Aorta (tissue), 5 donors: ENCODE measurements around the gene KIAA2012. TPM values are rescaled to one million over a fixed set of nuclear protein-coding genes. Genes with fewer than 3 reads are reported as not detected.

ENCODE experiments used
- ATAC-seq: fragments of 200-7000 bp; cut with Tn5 transposase; one replicate; pipeline ENCODE4 v1.9.1; 2022; ENCODE audit warnings: moderate library complexity; ENCODE audit not compliant: low FRiP score
- DNase-seq, 2 donors: peaks; one replicate each; pipeline ENCODE4 v3.0.0-alpha.2; 2020
- H3K27ac ChIP-seq, 2 donors: one replicate each; pipeline ENCODE4 v1.5.1; 2013; ENCODE audit warnings: low read length in 2 of 2, mild to moderate bottlenecking in 2 of 2, moderate library complexity in 2 of 2, control low read depth in 1 of 2, inconsistent platforms in 1 of 2, low read depth in 1 of 2
- H3K27me3 ChIP-seq, 2 donors: one replicate each; pipeline ENCODE4 v1.6.1; 2013; ENCODE audit warnings: control low read depth in 1 of 2, low read length in 1 of 2, mild to moderate bottlenecking in 1 of 2, moderate library complexity in 1 of 2; ENCODE audit not compliant: insufficient read depth in 2 of 2, control insufficient read depth in 1 of 2
- H3K36me3 ChIP-seq, 2 donors: one replicate each; pipeline ENCODE4 v1.6.1; 2013; ENCODE audit warnings: control low read depth in 1 of 2, low read length in 1 of 2, mild to moderate bottlenecking in 1 of 2; ENCODE audit not compliant: insufficient read depth in 2 of 2, control insufficient read depth in 1 of 2
- H3K4me1 ChIP-seq, 2 donors: one replicate each; pipeline ENCODE4 v1.6.1; 2013; ENCODE audit warnings: low read length in 2 of 2, control low read depth in 1 of 2, mild to moderate bottlenecking in 1 of 2, moderate library complexity in 1 of 2; ENCODE audit not compliant: insufficient read depth in 2 of 2, control insufficient read depth in 1 of 2
- H3K4me3 ChIP-seq, 2 donors: one replicate each; pipeline ENCODE4 v1.5.1; 2013; ENCODE audit warnings: low read length in 2 of 2, control low read depth in 1 of 2, mild to moderate bottlenecking in 1 of 2
- H3K9me3 ChIP-seq: one replicate; pipeline ENCODE4 v1.6.1; 2013; ENCODE audit warnings: mild to moderate bottlenecking, low read length; ENCODE audit not compliant: control insufficient read depth
- WGBS, 2 donors: extraction: QIAGEN DNeasy Blood & Tissue Kit; methylation state at CpG; one replicate each; pipeline ENCODE4 v1.1.7; 2013; 5-methylcytosine and 5-hydroxymethylcytosine counted together
- intact Hi-C, 2 donors: fragments of 100-400 bp; cut with DNase I; formaldehyde crosslinking; loops; one replicate each; pipeline versions ENCODE4 v1.14.2 to v1.15.0; 2022
- polyA plus RNA-seq, 2 donors: library from polyadenylated mRNA; stranded (reverse); fragments of 200-250 nt; gene quantifications; one replicate each; pipeline ENCODE4 v1.2.3, GENCODE V29; 2013
- total RNA-seq, 2 donors: library from RNA; stranded (reverse); fragmentation: NEBNext Ultra II Directional; extraction: Animal tissue kit (Norgen Biotek cat#: 25700); gene quantifications; one replicate each; pipeline ENCODE4 v1.2.1, GENCODE V29; 2021
- donor health status: healthy with polysubstance abuse.
- donor health status: Bipolar disorder and iron deficiency.
- donor health status: DM: no; HTN: no; CAD: no.
- donor health status: DM: no; HTN: no; CAD: no.
- donor health status: DM: yes; HTN: yes; CAD: no.

Gene KIAA2012
- total and polyA plus RNA-seq, 4 donors: not detected

- no peaks in the 10 kb centered on the region for H3K36me3 ChIP-seq
- H3K4me1 ChIP-seq: no peaks in the 10 kb centered on the region
- intact Hi-C loops: loop anchor here (5.0 kb wide), 2 partner anchors 144 to 171 kb away; no protein-coding TSS in a partner anchor
- peak within 1 kb of the TSS; percentile 53 to 76 for H3K4me3 ChIP-seq
- peak; percentile 95 for ATAC-seq
- peak; percentile 96 to 98 for DNase-seq
- no peaks in the 10 kb centered on the region for H3K27me3 ChIP-seq
- peak within 1 kb of the TSS; percentile 91 to 96 for H3K27ac ChIP-seq
- WGBS, 2 donors: 1% methylated on average over 75 to 109 of the region's 109 CpGs
- H3K9me3 ChIP-seq: no peaks in the 10 kb centered on the region
These were observed 39.5 kb upstream of the KIAA2012 start, which contains the start of gene FZD7 for GRCh38 chr2:202033317-202034248. Gene FZD7 (plus strand): TSS chr2:202033855. CDS start chr2:202034648, 793 bp downstream.

- peak overlapping the region; percentile 53 to 76 for H3K4me3 ChIP-seq
- ATAC-seq: no peak
- H3K27ac ChIP-seq: peak overlapping the region; percentile 46 to 96
- H3K27me3 ChIP-seq: no peaks in the 10 kb centered on the region
- WGBS, 2 donors: 0 to 1% methylated on average over 81 to 105 of the region's 105 CpGs
- DNase-seq: peak; percentile 46 to 82
- H3K4me1 ChIP-seq: no peaks in the 10 kb centered on the region
- no peaks in the 10 kb centered on the region for H3K36me3 ChIP-seq
- intact Hi-C loops: loop anchor here (5.0 kb wide), 3 partner anchors 143 to 237 kb away; no protein-coding TSS in a partner anchor
- no peaks in the 10 kb centered on the region for H3K9me3 ChIP-seq
These were observed 38.6 kb upstream of the KIAA2012 start for GRCh38 chr2:202034249-202035088.

DNA sequence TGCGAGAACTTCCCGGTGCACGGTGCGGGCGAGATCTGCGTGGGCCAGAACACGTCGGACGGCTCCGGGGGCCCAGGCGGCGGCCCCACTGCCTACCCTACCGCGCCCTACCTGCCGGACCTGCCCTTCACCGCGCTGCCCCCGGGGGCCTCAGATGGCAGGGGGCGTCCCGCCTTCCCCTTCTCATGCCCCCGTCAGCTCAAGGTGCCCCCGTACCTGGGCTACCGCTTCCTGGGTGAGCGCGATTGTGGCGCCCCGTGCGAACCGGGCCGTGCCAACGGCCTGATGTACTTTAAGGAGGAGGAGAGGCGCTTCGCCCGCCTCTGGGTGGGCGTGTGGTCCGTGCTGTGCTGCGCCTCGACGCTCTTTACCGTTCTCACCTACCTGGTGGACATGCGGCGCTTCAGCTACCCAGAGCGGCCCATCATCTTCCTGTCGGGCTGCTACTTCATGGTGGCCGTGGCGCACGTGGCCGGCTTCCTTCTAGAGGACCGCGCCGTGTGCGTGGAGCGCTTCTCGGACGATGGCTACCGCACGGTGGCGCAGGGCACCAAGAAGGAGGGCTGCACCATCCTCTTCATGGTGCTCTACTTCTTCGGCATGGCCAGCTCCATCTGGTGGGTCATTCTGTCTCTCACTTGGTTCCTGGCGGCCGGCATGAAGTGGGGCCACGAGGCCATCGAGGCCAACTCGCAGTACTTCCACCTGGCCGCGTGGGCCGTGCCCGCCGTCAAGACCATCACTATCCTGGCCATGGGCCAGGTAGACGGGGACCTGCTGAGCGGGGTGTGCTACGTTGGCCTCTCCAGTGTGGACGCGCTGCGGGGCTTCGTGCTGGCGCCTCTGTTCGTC lies 37.7 kb upstream of the KIAA2012 start:
- intact Hi-C loops: loop anchor here (5.0 kb wide), 1 partner anchor 238 kb away; no protein-coding TSS in a partner anchor
- Histone ChIP-seq H3K27me3 (no peaks in the 10 kb centered on the region), H3K36me3 (no peaks in the 10 kb centered on the region), H3K4me1 (no peaks in the 10 kb centered on the region), H3K9me3 (no peaks in the 10 kb centered on the region), H3K4me3 (peak overlapping the region; percentile 53 to 76), H3K27ac (no peak overlapping the region)
- WGBS, 2 donors: 18 to 19% methylated on average over 72 to 78 of the region's 78 CpGs
- ATAC-seq: peak; percentile 52
- peak; percentile 73 to 91 for DNase-seq

DNA sequence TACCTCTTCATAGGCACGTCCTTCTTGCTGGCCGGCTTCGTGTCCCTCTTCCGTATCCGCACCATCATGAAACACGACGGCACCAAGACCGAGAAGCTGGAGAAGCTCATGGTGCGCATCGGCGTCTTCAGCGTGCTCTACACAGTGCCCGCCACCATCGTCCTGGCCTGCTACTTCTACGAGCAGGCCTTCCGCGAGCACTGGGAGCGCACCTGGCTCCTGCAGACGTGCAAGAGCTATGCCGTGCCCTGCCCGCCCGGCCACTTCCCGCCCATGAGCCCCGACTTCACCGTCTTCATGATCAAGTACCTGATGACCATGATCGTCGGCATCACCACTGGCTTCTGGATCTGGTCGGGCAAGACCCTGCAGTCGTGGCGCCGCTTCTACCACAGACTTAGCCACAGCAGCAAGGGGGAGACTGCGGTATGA lies 37.1 kb upstream of the KIAA2012 start:
- no peaks in the 10 kb centered on the region for H3K27me3 ChIP-seq

GRCh38 chr2:202036601-202037037 lies 36.4 kb upstream of the KIAA2012 start:
- WGBS, 2 donors: 84 to 89% methylated on average over 15 of the region's 15 CpGs
- Histone ChIP-seq H3K27ac (no peak overlapping the region), H3K9me3 (no peaks in the 10 kb centered on the region), H3K36me3 (no peaks in the 10 kb centered on the region), H3K4me3 (no peak overlapping the region), H3K4me1 (no peaks in the 10 kb centered on the region), H3K27me3 (no peaks in the 10 kb centered on the region)
- ATAC-seq (no peak), DNase-seq (no peak)
- intact Hi-C loops: loop anchor here (5.0 kb wide), 1 partner anchor 239 kb away; no protein-coding TSS in a partner anchor

More for the DNA sequence above, 37.1 kb upstream of the KIAA2012 start:
- WGBS, 2 donors: 90 to 93% methylated on average over 32 of the region's 32 CpGs
- no peaks in the 10 kb centered on the region for H3K9me3 ChIP-seq
- no peaks in the 10 kb centered on the region for H3K4me1 ChIP-seq
- no peak overlapping the region for H3K27ac ChIP-seq
- no peak for ATAC-seq
- no peak for DNase-seq
- intact Hi-C loops: loop anchor here (5.0 kb wide), 1 partner anchor 239 kb away; no protein-coding TSS in a partner anchor
- no peak overlapping the region for H3K4me3 ChIP-seq
- no peaks in the 10 kb centered on the region for H3K36me3 ChIP-seq

- Histone ChIP-seq H3K36me3 (no peaks in the 10 kb centered on the region), H3K27me3 (no peaks in the 10 kb centered on the region), H3K4me3 (no peak overlapping the region), H3K9me3 (no peaks in the 10 kb centered on the region), H3K4me1 (no peaks in the 10 kb centered on the region), H3K27ac (no peak overlapping the region)
- 75 to 85% methylated on average over 7 of the region's 7 CpGs for WGBS, 2 donors
- DNase-seq: no peak
- intact Hi-C loops: loop anchor here (5.0 kb wide), 1 partner anchor 240 kb away; no protein-coding TSS in a partner anchor
- no peak for ATAC-seq
These were observed 36.0 kb upstream of the KIAA2012 start for GRCh38 chr2:202037086-202037485.

DNA sequence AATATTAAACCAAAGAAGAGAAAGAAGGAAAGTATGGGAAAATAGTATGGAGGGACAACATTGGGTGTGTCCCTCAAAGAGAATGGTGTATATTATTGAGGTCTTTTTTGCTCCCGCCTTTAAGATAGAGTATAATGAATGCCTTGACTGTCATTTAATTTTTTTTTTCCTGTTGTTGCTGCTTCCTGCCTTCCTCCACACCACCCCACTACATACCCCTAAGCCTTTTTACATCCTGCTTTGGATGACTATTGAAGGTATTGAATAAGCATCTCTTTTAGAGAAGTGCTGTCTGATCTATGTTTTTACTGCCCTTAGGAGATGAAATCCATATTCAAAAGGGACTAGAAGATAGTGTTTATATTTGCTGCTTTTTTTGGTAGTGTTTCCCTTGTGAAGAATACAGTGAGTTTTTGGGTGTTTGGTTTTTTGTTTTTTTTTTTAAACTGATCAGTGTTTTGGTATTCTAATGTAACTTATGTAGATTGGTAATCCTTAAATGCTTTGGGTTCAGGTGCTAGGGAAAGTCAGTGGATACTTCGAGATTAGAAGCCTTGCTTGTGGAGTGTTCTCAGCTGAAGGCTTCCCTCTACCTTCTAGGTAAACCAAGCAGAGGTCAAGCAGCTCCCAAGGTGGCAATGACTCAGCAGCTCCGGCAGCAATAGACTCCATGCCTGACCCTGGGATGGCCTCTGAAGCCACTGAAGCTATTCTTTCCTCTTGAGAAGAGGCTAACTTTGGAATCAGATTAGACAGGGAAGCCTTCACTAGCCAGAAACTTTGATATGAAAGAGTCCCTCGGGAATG lies 34.4 kb upstream of the KIAA2012 start:
- Histone ChIP-seq H3K9me3 (no peaks in the 10 kb centered on the region), H3K27me3 (no peaks in the 10 kb centered on the region), H3K27ac (no peak overlapping the region), H3K4me1 (no peaks in the 10 kb centered on the region), H3K4me3 (no peak overlapping the region), H3K36me3 (no peaks in the 10 kb centered on the region)
- intact Hi-C loops: loop anchor here (5.0 kb wide), 1 partner anchor 241 kb away; no protein-coding TSS in a partner anchor
- DNase-seq (no peak), ATAC-seq (no peak)
- WGBS, 2 donors: 61 to 63% methylated on average over 4 of the region's 4 CpGs
